ENCODE results near the gene ZNF423.

ZNF423 gene

DNA sequence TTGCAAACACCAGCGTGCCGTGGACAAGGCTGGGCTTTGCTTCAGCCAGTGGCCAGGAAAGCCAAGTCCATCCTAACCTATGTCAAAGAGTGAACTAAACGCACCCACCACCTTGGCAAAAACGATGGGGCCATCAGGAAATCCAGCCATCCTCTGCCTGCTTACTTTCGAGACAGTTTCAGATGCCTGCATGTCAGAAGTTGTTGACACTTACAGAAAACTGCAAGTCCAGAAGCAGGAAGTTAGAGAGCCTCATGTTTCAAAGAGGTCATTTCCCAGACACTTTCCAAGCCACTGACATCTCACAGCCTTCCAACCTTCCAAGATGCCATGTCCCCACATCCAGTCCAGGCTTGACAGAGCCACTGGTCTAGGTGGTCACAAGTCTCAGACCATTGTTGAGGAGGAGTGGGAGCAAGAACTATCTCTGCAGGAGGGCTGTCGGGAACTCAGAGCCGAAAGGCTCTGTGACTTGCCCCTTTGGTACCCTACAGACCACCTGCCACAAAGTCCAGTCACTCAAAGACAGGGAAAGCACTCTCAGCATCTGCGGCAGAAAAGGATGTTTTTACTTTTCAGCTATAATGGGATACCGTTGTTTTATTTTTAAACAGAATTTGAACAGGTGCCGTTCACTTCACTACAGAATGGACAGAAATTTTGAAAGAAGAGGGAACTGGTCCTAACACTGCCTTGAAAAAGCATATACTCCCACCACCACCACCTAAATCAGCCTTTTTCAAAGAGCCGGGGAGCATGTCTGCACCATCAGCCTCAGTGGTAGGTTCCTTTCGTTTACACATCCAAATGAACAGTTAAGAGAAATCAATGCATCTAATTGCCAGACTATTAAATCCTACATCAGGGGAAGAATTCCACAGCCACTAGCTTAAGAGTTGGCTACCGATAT, 5.1 kb downstream of the ZNF423 start:
- H3K4me1 ChIP-seq: peaks cover 0 to 21% (median 11%) of the 10 kb centered on the region in 4 donors
- H3K36me3 ChIP-seq: no peaks in the 10 kb centered on the region
- TF ChIP-seq CTCF (IDR thresholded peaks at IDR 0.05): no peak
- no peaks in the 10 kb centered on the region for H3K9me3 ChIP-seq
- no peaks in the 10 kb centered on the region for H3K27me3 ChIP-seq
- DNase-seq: no peak
- no peak overlapping the region for H3K27ac ChIP-seq
- intact Hi-C loops (cut with DNase I; ENCODE audit: low total_unique reads): loop anchor here (10.0 kb wide), 1 partner anchor 894 kb away; the partner anchor contains the start of gene CYLD
- no peak overlapping the region for H3K4me3 ChIP-seq

DNA sequence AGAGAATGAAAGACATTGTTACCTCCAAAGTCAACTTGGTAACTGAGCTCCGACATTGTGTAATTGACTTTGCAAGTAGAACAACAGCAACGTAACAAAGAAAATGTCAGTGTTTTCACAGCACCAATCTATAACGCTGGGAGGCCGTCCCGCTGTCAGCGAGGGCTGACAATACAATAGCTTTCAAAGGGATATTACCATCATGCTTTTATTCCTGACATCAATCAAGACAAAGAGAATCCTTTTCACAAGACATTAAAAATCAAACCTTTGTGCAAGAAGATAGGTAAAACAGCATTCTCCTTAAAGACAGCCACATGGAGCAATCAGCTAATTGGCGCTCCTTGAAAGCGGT, 6.2 kb downstream of the ZNF423 start:
- intact Hi-C loops (cut with DNase I; ENCODE audit: low total_unique reads): loop anchor here (10.0 kb wide), 1 partner anchor 895 kb away; the partner anchor contains the start of gene CYLD
- H3K27me3 ChIP-seq: no peaks in the 10 kb centered on the region

GRCh38 chr16:49849037-49849753, 6.7 kb downstream of the ZNF423 start:
- Histone ChIP-seq H3K36me3 (no peaks in the 10 kb centered on the region), H3K27me3 (no peaks in the 10 kb centered on the region), H3K27ac (no peak overlapping the region), H3K4me1 (peaks cover 0 to 13% (median 5%) of the 10 kb centered on the region in 4 donors), H3K9me3 (no peaks in the 10 kb centered on the region), H3K4me3 (no peak overlapping the region)
- DNase-seq: no peak
- no peak for TF ChIP-seq CTCF (IDR thresholded peaks at IDR 0.05)
- intact Hi-C loops (cut with DNase I; ENCODE audit: low total_unique reads): no loop called here

More for the DNA sequence above, 6.2 kb downstream of the ZNF423 start:
- TF ChIP-seq CTCF (IDR thresholded peaks at IDR 0.05): no peak
- Histone ChIP-seq H3K4me1 (peaks cover 0 to 18% (median 10%) of the 10 kb centered on the region in 4 donors), H3K4me3 (no peak overlapping the region), H3K27ac (no peak overlapping the region), H3K36me3 (no peaks in the 10 kb centered on the region), H3K9me3 (no peaks in the 10 kb centered on the region)
- no peak for DNase-seq

- DNase-seq: no peak
- Histone ChIP-seq H3K27ac (no peak overlapping the region), H3K4me3 (no peak overlapping the region), H3K4me1 (peaks cover 0 to 7% (median 1%) of the 10 kb centered on the region in 4 donors), H3K36me3 (no peaks in the 10 kb centered on the region), H3K9me3 (no peaks in the 10 kb centered on the region), H3K27me3 (no peaks in the 10 kb centered on the region)
- intact Hi-C loops (cut with DNase I; ENCODE audit: low total_unique reads): no loop called here
- TF ChIP-seq CTCF (IDR thresholded peaks at IDR 0.05): no peak
Measured at GRCh38 chr16:49848530-49848929, 7.4 kb downstream of the ZNF423 start.

GRCh38 chr16:49846800-49847199, 9.1 kb downstream of the ZNF423 start:
- Histone ChIP-seq H3K4me1 (no peaks in the 10 kb centered on the region), H3K9me3 (no peaks in the 10 kb centered on the region), H3K27me3 (no peaks in the 10 kb centered on the region), H3K4me3 (no peak overlapping the region), H3K27ac (no peak overlapping the region), H3K36me3 (no peaks in the 10 kb centered on the region)
- intact Hi-C loops (cut with DNase I; ENCODE audit: low total_unique reads): no loop called here
- no peak for DNase-seq
- TF ChIP-seq CTCF (IDR thresholded peaks at IDR 0.05): no peak

Data from tibial artery (tissue), 4 donors.